ENCODE results near the gene SASH1. TPM values are rescaled to one million over a fixed set of nuclear protein-coding genes. Genes with fewer than 3 reads are reported as not detected.

The SASH1 gene
- total and polyA plus RNA-seq, 9 of the 15 experiments (the other 6 are each of a cell fraction or from before 2014, with no cell fraction given): 0.35 to 3.5 (median 1.6) TPM

DNA sequence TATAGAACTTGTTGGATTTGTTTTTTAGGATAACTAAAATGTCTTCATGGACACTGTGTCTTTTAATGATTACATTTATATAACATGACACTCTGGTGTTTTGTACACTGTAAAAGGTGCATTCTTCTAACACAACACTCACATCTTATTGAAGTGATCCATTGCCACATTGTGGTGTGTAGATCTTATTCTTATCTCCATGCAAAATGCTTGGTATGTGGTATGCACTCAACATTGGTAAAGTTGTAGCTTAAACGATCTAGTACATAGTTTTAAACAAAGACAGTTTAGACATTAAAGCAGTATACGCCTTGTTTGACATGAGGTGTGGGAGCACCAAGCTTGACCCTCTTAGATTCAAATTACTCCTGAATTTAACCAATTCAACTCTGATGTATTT lies 84.7 kb downstream of the SASH1 start (continued):
- TF ChIP-seq ZNF407 (IDR thresholded peaks at IDR 0.05; ENCODE audit: low read depth) (no peak), HLTF (IDR thresholded peaks at IDR 0.05) (no peak), ARID1B (IDR thresholded peaks at IDR 0.05) (no peak), ZNF512 (tag; IDR thresholded peaks at IDR 0.05) (no peak), TFAM (CRISPR knock-in tag; conservative IDR thresholded peaks at IDR 0.05) (no peak)
